ENCODE measurements around the gene SH3GLB1. TPM values are rescaled to one million over a fixed set of nuclear protein-coding genes. Genes with fewer than 3 reads are reported as not detected.

Gene SH3GLB1
- polyA plus RNA-seq, 1 donor from 2014 or later, result 67.3 TPM

DNA sequence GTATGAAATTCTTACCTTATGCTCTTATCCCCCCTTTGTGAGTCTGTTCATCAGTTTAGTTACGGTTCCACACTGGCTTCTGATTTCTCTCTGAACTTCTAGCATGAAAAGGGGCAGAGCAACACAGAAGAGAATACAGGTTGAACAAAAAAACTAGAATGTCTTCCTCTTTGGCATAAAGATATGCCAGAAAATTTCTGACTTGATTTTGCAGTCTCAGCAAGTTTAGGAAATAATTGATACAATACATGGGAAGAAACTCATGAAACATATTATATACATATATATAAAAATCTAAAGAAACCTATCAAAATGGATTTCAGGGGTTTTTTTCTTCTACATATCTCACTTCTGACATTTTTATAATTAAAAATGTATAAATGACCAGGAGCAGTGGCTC is 27.0 kb downstream of the SH3GLB1 start:
- H3K4me2 ChIP-seq (ENCODE audit: low read length), result no peak overlapping the region
- no peaks in the 10 kb centered on the region for H3K9me3 ChIP-seq (ENCODE audit: low read length)
- TF ChIP-seq EP300 (conservative IDR thresholded peaks at IDR 0.05; ENCODE audit: poor library complexity, severe bottlenecking) (no peak), MXI1 (conservative IDR thresholded peaks at IDR 0.05; ENCODE audit: poor library complexity, severe bottlenecking) (no peak)
- no peak overlapping the region for H3K9ac ChIP-seq (ENCODE audit: low read length)
- H3K27ac ChIP-seq (ENCODE audit: low read length), result no peak overlapping the region
- no peaks in the 10 kb centered on the region for H4K20me1 ChIP-seq (ENCODE audit: insufficient read depth)
- H3F3A ChIP-seq (ENCODE audit: insufficient read depth, low read length, poor library complexity, severe bottlenecking), result no peaks in the 10 kb centered on the region
- no peaks in the 10 kb centered on the region for H3K9me2 ChIP-seq (ENCODE audit: insufficient read depth, low read length)
- H3K27me3 ChIP-seq (ENCODE audit: insufficient read depth, low read depth, low read length), result no peaks in the 10 kb centered on the region
- no peaks in the 10 kb centered on the region for H3K79me2 ChIP-seq (replicated peaks; ENCODE audit: insufficient read depth, low read length)
- no peak overlapping the region for H3K4me3 ChIP-seq (ENCODE audit: low read length)
- no peak overlapping the region for H2AFZ ChIP-seq (ENCODE audit: low read depth, low read length)
- H3K36me3 ChIP-seq (ENCODE audit: insufficient read depth, low read length), result peaks cover 10% of the 10 kb centered on the region

DNA sequence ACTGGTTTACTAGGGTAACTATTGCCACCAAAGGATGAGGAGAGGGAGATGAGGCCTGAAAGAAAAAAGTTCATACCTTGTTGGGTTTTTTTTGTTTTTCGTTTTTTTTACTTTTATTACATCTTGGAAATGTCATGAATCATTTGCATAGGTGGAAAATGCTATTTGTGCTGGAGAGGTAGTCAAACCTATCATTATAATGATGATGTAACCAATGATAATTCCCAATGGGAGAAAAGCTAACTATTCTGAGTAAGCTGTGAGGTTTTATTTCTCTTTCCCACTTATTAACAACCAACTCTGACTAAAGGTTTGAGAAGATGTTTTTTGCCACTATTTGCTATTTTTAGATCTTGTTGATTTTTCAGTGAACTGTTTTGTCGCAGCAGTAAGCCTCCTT is 29.0 kb downstream of the SH3GLB1 start:
- TF ChIP-seq SMC3 (conservative IDR thresholded peaks at IDR 0.05; ENCODE audit: poor library complexity) (no peak), EP300 (conservative IDR thresholded peaks at IDR 0.05; ENCODE audit: poor library complexity, severe bottlenecking) (no peak), EZH2 (IDR thresholded peaks at IDR 0.05; ENCODE audit: borderline replicate concordance, insufficient read depth, low read length, poor library complexity, severe bottlenecking) (no peak), RAD21 (conservative IDR thresholded peaks at IDR 0.05) (no peak), POLR2AphosphoS5 (IDR thresholded peaks at IDR 0.05) (no peak)
- TF ChIP-seq, protein P1, sequence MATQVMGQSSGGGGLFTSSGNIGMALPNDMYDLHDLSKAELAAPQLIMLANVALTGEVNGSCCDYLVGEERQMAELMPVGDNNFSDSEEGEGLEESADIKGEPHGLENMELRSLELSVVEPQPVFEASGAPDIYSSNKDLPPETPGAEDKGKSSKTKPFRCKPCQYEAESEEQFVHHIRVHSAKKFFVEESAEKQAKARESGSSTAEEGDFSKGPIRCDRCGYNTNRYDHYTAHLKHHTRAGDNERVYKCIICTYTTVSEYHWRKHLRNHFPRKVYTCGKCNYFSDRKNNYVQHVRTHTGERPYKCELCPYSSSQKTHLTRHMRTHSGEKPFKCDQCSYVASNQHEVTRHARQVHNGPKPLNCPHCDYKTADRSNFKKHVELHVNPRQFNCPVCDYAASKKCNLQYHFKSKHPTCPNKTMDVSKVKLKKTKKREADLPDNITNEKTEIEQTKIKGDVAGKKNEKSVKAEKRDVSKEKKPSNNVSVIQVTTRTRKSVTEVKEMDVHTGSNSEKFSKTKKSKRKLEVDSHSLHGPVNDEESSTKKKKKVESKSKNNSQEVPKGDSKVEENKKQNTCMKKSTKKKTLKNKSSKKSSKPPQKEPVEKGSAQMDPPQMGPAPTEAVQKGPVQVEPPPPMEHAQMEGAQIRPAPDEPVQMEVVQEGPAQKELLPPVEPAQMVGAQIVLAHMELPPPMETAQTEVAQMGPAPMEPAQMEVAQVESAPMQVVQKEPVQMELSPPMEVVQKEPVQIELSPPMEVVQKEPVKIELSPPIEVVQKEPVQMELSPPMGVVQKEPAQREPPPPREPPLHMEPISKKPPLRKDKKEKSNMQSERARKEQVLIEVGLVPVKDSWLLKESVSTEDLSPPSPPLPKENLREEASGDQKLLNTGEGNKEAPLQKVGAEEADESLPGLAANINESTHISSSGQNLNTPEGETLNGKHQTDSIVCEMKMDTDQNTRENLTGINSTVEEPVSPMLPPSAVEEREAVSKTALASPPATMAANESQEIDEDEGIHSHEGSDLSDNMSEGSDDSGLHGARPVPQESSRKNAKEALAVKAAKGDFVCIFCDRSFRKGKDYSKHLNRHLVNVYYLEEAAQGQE (IDR thresholded peaks at IDR 0.05; ENCODE audit: borderline replicate concordance), result no peak
- TF ChIP-seq, protein P2, sequence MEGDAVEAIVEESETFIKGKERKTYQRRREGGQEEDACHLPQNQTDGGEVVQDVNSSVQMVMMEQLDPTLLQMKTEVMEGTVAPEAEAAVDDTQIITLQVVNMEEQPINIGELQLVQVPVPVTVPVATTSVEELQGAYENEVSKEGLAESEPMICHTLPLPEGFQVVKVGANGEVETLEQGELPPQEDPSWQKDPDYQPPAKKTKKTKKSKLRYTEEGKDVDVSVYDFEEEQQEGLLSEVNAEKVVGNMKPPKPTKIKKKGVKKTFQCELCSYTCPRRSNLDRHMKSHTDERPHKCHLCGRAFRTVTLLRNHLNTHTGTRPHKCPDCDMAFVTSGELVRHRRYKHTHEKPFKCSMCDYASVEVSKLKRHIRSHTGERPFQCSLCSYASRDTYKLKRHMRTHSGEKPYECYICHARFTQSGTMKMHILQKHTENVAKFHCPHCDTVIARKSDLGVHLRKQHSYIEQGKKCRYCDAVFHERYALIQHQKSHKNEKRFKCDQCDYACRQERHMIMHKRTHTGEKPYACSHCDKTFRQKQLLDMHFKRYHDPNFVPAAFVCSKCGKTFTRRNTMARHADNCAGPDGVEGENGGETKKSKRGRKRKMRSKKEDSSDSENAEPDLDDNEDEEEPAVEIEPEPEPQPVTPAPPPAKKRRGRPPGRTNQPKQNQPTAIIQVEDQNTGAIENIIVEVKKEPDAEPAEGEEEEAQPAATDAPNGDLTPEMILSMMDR (IDR thresholded peaks at IDR 0.05; ENCODE audit: poor library complexity, severe bottlenecking), result no peak
- H3K4me2 ChIP-seq (ENCODE audit: low read length), result no peak overlapping the region
- no peaks in the 10 kb centered on the region for H3K79me2 ChIP-seq (replicated peaks; ENCODE audit: insufficient read depth, low read length)
- no peak overlapping the region for H2AFZ ChIP-seq (ENCODE audit: low read depth, low read length)
- H3K9me3 ChIP-seq (ENCODE audit: low read length), result no peaks in the 10 kb centered on the region
- no peak overlapping the region for H3K9ac ChIP-seq (ENCODE audit: low read length)
- no peaks in the 10 kb centered on the region for H4K20me1 ChIP-seq (ENCODE audit: insufficient read depth)
- no peak overlapping the region for H3K4me3 ChIP-seq (ENCODE audit: low read length)
- H3F3A ChIP-seq (ENCODE audit: insufficient read depth, low read length, poor library complexity, severe bottlenecking), result no peaks in the 10 kb centered on the region
- no peaks in the 10 kb centered on the region for H3K27me3 ChIP-seq (ENCODE audit: insufficient read depth, low read depth, low read length)
- H3K9me2 ChIP-seq (ENCODE audit: insufficient read depth, low read length), result no peaks in the 10 kb centered on the region
- H3K36me3 ChIP-seq (ENCODE audit: insufficient read depth, low read length), result peaks cover 16% of the 10 kb centered on the region
- H3K27ac ChIP-seq (ENCODE audit: low read length), result no peak overlapping the region
